Adipocyte (in vitro differentiated cells): Measurements from ENCODE around the gene NUAK2.
"Not testable (repeated sequence)": the region's sequence is repeated elsewhere in the genome, so short reads cannot be mapped to it uniquely, and the experiment has no call there.

Experiments
- DNase-seq: peaks from one replicate; pipeline ENCODE4 v3.0.0-alpha.2; 2015; ENCODE audit warnings: low read depth
- H3K27me3 ChIP-seq: replicated peaks from 2 replicates; pipeline ENCODE4 v1.7.0; 2013; ENCODE audit warnings: mild to moderate bottlenecking, low read length, moderate library complexity; ENCODE audit not compliant: control insufficient read depth, insufficient read depth
- H3K36me3 ChIP-seq: 2 replicates; pipeline ENCODE4 v1.7.0; 2013; ENCODE audit warnings: low read length, mild to moderate bottlenecking, moderate library complexity; ENCODE audit not compliant: control insufficient read depth, insufficient read depth, severe bottlenecking
- H3K4me1 ChIP-seq: 2 replicates; pipeline ENCODE4 v1.7.0; 2013; ENCODE audit warnings: mild to moderate bottlenecking, low read length, moderate library complexity; ENCODE audit not compliant: control insufficient read depth, insufficient read depth
- H3K4me3 ChIP-seq: 2 replicates; pipeline ENCODE4 v1.7.0; 2013; ENCODE audit warnings: mild to moderate bottlenecking, low read length, moderate library complexity
- H3K9ac ChIP-seq: 2 replicates; pipeline ENCODE4 v1.7.0; 2013; ENCODE audit warnings: mild to moderate bottlenecking, low read length, moderate library complexity
- H3K9me3 ChIP-seq: 2 replicates; pipeline ENCODE4 v1.7.0; 2013; ENCODE audit warnings: mild to moderate bottlenecking, low read length, moderate library complexity; ENCODE audit not compliant: control insufficient read depth

The NUAK2 gene

DNA sequence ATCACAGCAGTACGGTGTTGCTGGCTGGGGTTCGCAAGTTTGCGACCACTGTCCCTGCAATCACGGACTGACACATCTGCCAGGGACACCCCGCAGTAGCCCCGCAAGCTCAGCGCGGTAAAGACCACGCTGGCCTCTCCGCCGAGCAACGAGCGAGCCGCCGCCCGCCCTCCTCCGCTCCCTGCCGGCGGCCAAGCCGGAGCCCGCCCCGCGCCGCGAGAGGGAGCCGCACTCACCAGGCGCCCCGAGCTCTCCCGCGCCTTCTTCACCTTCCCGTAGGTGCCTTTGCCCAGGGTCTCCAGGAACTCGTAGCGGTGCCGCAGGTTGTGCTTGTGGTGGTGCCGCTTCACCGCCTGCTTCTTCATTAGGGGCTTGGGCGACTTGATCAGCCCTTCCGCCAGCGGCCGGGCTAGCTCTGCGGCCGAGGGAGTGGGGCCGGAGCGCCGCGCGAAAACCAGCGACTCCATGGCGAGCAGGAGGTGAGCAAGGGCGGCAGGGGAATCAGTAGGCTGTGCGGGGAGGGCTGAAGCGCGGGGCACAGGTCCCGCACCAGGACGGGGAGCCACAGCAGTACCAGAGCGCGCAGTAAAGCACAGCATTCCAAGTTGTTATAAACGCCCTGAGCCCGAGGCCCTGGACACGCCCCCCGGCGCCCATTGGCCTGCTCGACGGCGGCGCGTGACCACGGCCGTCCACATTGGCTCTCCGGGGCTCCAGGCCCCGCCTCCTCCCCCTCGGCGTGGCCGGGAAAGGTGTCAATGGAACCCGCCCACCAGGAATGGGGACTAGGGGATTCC lies at the start of gene NUAK2:
Gene NUAK2 (minus strand): TSS at position 584 of the 797 bp plus-strand sequence. CDS start 117 bp downstream, at position 467.
- Histone ChIP-seq H3K9ac (peak within 1 kb of the TSS; percentile 89), H3K36me3 (no peaks in the 10 kb centered on the region), H3K9me3 (no peaks in the 10 kb centered on the region), H3K4me1 (peaks cover 30% of the 10 kb centered on the region), H3K4me3 (peak within 1 kb of the TSS; percentile 86), H3K27me3 (no peaks in the 10 kb centered on the region)
- peak; percentile 97 for DNase-seq

DNA sequence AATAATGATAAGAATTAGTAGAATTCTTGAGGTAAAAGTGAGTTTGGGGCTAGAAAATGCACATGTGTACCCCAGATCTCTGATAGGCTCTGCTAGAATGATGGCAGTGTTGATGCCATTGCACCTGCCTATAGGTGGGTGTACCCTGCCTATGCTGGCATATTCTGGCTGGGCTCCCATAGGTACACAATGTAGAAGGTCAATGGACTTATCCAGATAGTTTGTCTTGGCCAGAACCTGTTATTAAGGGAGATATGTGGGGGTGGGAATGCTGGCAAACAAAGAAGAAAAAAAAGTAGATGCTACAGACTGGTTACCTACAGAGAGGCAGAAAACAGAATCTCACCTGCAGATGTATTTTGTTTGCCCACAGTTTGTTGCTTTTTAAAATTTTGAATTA lies 49.2 kb upstream of the NUAK2 start:
- H3K27me3 ChIP-seq: no peaks in the 10 kb centered on the region
- no peaks in the 10 kb centered on the region for H3K9me3 ChIP-seq
- H3K4me1 ChIP-seq: peaks cover 30% of the 10 kb centered on the region
- H3K4me3 ChIP-seq: no peak overlapping the region
- no peaks in the 10 kb centered on the region for H3K36me3 ChIP-seq
- H3K9ac ChIP-seq: no peak overlapping the region
- no peak for DNase-seq

DNA sequence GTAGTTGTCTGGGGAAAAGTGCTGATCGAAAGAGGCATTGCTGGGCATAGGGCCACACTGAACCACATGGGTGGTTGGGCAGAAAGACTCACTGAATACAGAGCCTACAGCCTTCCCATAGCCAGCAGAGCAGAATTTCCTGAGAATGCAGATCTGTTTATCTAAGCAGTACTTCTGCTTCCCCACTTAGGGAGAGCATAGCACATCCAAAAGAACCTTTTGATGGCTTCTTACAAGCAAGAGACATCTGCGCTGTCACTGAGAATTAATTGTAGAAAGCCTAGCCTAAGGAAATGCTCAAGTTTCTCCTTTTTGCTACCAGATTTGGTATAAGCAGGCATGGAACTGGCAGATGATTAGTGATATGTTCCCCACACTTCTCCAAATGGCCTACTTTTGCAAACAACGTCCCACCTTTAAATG lies 48.2 kb upstream of the NUAK2 start:
- Histone ChIP-seq H3K4me1 (peaks cover 28% of the 10 kb centered on the region), H3K9ac (no peak overlapping the region), H3K4me3 (no peak overlapping the region), H3K36me3 (no peaks in the 10 kb centered on the region), H3K9me3 (no peaks in the 10 kb centered on the region), H3K27me3 (no peaks in the 10 kb centered on the region)
- no peak for DNase-seq

DNA sequence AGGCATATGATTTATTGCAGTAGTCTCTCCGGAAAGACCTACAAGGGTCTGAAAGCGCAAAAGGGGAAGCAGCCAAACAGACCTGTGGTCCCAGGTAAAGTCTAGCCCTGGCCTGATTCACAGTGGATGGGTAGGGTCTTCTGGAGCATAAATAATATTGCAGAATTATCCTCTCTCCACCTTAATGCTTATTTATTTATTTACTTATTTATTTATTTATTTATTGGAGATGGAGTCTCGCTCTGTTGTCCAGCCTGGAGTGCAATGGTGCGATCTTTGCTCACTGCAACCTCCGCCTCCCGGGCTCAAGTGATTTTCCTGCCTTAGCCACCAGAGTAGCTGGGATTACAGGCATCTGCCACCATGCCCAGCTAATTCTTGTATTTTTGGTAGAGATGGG lies 46.9 kb upstream of the NUAK2 start:
- Histone ChIP-seq H3K27me3 (no peaks in the 10 kb centered on the region), H3K9me3 (no peaks in the 10 kb centered on the region), H3K9ac (no peak overlapping the region), H3K4me3 (no peak overlapping the region), H3K36me3 (no peaks in the 10 kb centered on the region), H3K4me1 (peaks cover 16% of the 10 kb centered on the region)
- DNase-seq: no peak

DNA sequence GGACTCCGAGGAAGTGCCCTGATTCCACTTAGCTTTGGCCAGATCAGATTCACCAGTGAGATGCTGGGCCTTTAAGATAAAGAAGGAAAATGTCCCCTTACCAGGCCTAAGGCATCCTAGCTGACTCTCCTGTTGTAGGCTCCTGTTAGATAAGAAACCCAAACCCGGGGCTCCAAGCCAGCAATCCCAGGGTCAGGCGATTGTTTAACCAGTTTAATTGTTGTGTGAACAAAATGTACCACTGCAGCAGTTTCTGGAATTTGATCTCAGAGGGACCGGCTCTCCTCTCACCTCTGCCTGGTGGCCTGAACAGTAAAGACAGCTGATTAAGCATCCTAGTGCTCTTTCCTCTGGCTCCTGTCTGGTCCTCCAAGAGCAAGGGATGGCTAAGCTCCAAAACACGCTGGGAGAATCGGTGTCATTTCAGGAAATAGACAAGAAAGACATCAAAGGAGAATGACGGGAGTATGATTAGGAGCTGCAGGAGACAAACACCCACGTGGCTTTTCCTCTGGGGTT lies 44.5 kb upstream of the NUAK2 start:
- H3K9me3 ChIP-seq: no peaks in the 10 kb centered on the region
- no peak overlapping the region for H3K4me3 ChIP-seq
- no peaks in the 10 kb centered on the region for H3K4me1 ChIP-seq
- no peak overlapping the region for H3K9ac ChIP-seq
- H3K36me3 ChIP-seq: no peaks in the 10 kb centered on the region
- peaks cover 10% of the 10 kb centered on the region for H3K27me3 ChIP-seq
- DNase-seq: no peak

DNA sequence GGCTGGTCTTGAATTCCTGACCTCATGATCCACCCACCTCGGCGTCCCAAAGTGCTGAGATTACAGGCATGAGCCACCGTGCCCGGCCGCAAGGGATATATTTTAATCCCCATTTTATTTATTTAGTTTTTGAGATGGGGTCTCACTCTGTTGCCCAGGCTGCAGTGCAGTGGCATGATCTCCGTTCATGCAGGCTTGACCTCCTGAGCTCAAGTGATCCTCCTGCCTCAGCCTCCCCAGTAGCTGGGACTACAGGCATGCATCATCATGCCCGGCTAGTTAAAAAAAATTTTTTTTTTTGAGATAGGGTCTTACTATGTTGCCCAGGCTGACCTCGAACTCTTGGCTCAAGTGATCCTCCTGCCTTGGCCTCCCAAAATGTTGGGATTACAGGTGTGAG lies 43.5 kb upstream of the NUAK2 start:
- peaks cover 18% of the 10 kb centered on the region for H3K27me3 ChIP-seq
- H3K4me1 ChIP-seq, H3K36me3 ChIP-seq, H3K4me3 ChIP-seq, DNase-seq, H3K9me3 ChIP-seq, H3K9ac ChIP-seq: not testable (repeated sequence)

DNA sequence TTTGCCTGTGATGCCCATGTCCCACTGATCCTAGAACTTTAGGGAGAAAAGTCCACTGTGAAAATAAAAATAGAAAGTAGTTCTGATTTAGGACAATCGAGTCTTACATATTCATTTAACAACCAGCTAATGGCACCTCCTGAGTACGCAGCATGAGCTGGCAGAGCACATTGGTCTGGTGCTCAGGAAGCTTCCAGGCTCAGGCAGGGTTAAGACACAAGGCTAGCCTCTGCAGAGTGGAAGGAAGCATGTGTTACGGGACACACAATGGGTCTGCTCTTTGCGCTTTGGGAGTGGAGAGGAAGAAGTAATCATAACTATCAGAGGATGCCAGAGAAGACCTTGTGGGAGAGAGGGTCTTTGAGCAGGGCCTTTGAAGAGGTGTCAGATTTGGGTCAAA lies 39.3 kb upstream of the NUAK2 start:
- DNase-seq: no peak

DNA sequence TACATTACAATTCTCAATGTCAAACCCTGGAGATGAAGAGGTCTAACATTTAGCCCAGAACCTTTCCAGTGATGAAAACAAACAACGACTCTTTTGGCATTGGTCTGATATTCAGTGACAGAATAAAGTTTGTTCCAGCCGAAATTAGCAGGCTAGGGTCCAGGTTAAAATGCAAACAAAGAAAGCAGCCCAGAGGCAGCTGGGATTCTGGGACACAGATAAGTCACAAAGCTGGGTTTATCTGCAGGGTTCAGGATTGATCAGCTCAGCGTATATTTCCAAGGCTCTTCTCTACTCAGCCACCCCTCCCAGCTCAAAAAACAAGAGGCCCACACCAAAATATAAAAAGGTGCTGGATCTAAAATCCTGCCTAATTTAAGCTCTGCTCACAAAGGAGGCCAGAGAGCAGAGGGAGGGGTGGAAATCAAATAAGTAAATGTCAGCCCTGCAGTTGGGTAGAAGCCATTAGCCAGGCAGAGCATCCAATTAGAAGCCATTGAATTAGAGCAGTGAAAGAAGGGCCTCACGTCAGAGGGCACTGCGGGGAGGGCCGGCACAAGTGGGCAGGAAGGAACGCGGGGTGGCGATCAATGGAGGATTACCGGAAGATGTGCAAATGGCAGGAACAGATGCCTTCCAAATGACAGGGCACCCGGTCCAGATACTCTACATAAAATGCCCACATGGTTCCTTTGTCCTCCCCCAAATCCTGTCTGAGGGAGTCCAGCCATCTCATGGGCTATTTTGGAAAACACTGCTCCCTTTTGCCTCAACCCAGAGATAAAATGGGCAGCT lies 38.4 kb upstream of the NUAK2 start:
- Histone ChIP-seq H3K9ac (no peak overlapping the region), H3K36me3 (no peaks in the 10 kb centered on the region), H3K9me3 (no peaks in the 10 kb centered on the region), H3K4me1 (peaks cover 9% of the 10 kb centered on the region), H3K27me3 (peaks cover 49% of the 10 kb centered on the region), H3K4me3 (no peak overlapping the region)
- no peak for DNase-seq

More for the DNA sequence above, 39.3 kb upstream of the NUAK2 start:
- Histone ChIP-seq H3K9ac (no peak overlapping the region), H3K9me3 (no peaks in the 10 kb centered on the region), H3K27me3 (peaks cover 49% of the 10 kb centered on the region), H3K36me3 (no peaks in the 10 kb centered on the region), H3K4me1 (peaks cover 9% of the 10 kb centered on the region), H3K4me3 (no peak overlapping the region)

DNA sequence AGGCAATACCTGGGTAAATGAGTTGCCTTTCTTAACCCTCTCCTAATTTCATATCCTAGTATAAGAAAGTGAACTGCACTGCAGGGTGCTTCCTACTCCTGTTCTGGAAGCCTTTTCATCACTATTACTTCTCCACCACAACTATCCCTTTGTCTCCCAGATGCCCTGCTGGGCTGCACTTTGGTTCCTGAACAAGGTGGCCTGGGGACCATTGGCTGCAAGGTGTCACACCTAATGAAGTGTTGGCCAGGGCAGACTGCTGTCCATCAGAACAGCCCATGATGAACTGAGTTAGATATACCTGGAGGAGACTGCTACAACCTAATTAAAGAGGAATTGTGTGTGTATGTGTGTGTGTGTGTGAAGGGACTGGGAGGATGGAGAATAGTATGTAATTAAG lies 37.0 kb upstream of the NUAK2 start:
- no peak for DNase-seq
- Histone ChIP-seq H3K9me3 (no peaks in the 10 kb centered on the region), H3K36me3 (no peaks in the 10 kb centered on the region), H3K4me1 (peaks cover 9% of the 10 kb centered on the region), H3K27me3 (peaks cover 49% of the 10 kb centered on the region), H3K9ac (no peak overlapping the region), H3K4me3 (no peak overlapping the region)

DNA sequence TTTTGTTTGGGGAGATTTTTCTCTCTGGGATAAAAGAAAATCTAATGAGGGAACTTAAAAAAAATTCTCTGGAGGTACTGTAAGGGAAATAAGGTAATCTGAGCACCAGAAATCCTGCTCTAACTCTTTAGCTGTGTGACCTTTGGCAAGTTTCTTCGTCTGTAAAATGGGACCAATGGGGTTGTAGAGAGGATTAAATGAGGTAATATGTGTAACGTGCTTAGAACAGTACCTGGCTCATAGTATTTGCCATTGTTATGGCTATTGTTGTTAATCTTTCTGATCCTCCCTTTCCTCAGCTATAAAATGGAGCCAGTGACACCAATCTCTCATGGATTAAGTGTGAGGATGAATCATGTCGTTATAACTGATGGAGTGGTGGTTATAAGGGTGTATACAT lies 36.0 kb upstream of the NUAK2 start:
- H3K36me3 ChIP-seq: no peaks in the 10 kb centered on the region
- no peak for DNase-seq
- peaks cover 9% of the 10 kb centered on the region for H3K4me1 ChIP-seq
- no peaks in the 10 kb centered on the region for H3K9me3 ChIP-seq
- H3K27me3 ChIP-seq: peaks cover 46% of the 10 kb centered on the region
- H3K4me3 ChIP-seq: no peak overlapping the region
- no peak overlapping the region for H3K9ac ChIP-seq

DNA sequence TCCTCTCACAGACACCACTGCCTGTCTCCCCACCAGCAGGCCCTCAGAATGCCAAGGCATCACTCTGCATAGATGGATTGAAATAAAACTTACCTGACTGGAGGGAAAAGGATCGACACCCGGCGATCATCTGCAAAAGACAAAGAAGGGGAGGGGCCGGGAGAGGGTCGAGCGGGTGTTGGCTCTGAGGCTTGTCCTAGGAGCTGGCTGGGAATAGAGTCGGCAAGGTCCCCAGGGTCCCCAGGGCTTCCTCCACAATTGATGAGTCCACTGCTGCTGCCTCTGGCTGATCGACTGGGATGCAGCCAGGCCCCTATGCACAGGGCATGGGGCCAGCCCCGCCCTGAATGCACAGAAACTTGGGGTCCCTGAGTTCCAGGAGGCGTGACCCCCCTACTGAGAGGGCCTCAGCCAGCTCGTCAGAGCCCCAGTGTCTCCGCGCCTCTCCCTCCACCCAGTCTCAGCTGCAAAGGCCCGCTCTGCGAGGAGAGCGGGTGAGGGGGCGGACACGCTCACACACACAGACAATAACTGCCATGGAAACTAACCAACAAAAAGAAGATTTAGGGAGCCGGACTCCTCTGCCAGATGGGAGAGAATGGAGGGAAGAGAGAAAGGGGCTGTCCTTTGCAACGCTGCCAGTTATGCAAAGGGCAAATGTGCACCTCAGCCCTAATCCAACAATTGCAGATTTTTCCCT lies 35.0 kb upstream of the NUAK2 start, which contains the start of gene KLHDC8A:
Gene KLHDC8A (minus strand): TSS at position 483 of the 700 bp plus-strand sequence. CDS start 13,318 bp downstream, outside the sequence.
- peak within 1 kb of the TSS; percentile 29 for H3K4me3 ChIP-seq
- H3K4me1 ChIP-seq: peaks cover 9% of the 10 kb centered on the region
- H3K9me3 ChIP-seq: no peaks in the 10 kb centered on the region
- H3K9ac ChIP-seq: no peak within 1 kb of the TSS
- no peaks in the 10 kb centered on the region for H3K36me3 ChIP-seq
- H3K27me3 ChIP-seq: peaks cover 47% of the 10 kb centered on the region
- no peak for DNase-seq
